Gastroesophageal sphincter (tissue), 3 donors: ENCODE data around the gene CDH3.

ENCODE experiments used
- CTCF ChIP-seq, 4 experiments: fragments of 200-600 bp in 2 of 4; fragments of 450-650 bp in 2 of 4; sonication (generic) in 1 of 4; IDR thresholded peaks; one replicate each; pipeline ENCODE4 v1.5.1; 2017 to 2019; ENCODE audit warnings: antibody characterized with exemption in 4 of 4, mild to moderate bottlenecking in 2 of 4, moderate library complexity in 2 of 4
- EP300 ChIP-seq: sonication (generic); formaldehyde crosslinking; IDR thresholded peaks from one replicate; pipeline ENCODE4 v1.6.1; 2017; ENCODE audit warnings: antibody characterized with exemption, mild to moderate bottlenecking
- POLR2A ChIP-seq, 2 donors: fragments of 450-650 bp; IDR thresholded peaks; one replicate each; pipeline ENCODE4 v1.6.1; 2017; ENCODE audit warnings: antibody characterized with exemption in 2 of 2, mild to moderate bottlenecking in 2 of 2, moderate library complexity in 1 of 2
- POLR2AphosphoS5 ChIP-seq: sonication (generic); formaldehyde crosslinking; IDR thresholded peaks from one replicate; pipeline ENCODE4 v1.6.1; 2017; ENCODE audit warnings: antibody characterized with exemption

GRCh38 chr16:68715471-68715870 is 70.4 kb downstream of the CDH3 start:
- TF ChIP-seq CTCF (IDR thresholded peaks at IDR 0.05): no peak
- no peak for TF ChIP-seq POLR2A (IDR thresholded peaks at IDR 0.05)
- no peak for TF ChIP-seq EP300
- TF ChIP-seq POLR2AphosphoS5: no peak
